ENCODE measurements around the gene SPON2.

Gene SPON2

GRCh38 chr4:1195109-1195671 is 22.8 kb upstream of the SPON2 start:
- no peak for DNase-seq (ENCODE audit: low read depth, low spot score)

- DNase-seq (ENCODE audit: low read depth, low spot score): no peak
These were observed 21.9 kb upstream of the SPON2 start for GRCh38 chr4:1194010-1194900.

GRCh38 chr4:1193206-1194009 is 21.0 kb upstream of the SPON2 start:
- no peak for DNase-seq (ENCODE audit: low read depth, low spot score)

DNA sequence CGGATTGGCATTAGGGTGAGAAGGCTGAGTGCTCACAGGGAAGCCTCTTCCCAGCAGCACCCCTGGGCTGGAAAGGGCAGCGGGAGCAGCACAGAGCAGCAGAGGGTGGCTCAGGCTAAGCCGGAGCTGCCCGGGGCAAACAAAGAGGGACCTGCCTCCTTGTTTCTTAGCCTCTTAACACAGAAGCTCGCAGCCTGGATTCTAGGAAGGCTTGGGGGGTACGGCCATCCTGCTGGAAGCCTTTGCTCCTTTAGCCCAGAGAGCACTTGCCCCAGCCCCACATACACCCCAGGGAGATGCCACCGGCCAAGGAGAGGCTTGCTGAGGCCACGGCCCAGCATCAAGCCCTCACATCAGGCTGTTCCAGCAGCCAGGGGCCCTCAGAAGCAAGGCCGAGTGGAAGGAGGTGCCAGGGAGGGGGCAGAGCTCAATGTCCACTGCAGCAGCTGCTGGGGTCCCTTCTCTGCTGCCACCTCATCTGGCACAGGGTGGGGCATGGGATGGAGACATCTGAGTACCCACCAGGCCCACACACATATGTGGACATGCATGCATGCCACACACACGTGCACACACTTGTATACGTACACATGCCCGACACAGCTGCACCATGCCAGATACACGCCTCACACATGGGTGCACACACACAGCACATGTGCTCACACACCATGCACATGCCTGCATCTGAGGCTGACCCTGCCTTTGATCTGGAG is 20.3 kb upstream of the SPON2 start:
- peak; percentile 5 for DNase-seq (ENCODE audit: low read depth, low spot score)

- DNase-seq (ENCODE audit: low read depth, low spot score): no peak
These were observed 19.7 kb upstream of the SPON2 start for GRCh38 chr4:1192091-1192492.

DNA sequence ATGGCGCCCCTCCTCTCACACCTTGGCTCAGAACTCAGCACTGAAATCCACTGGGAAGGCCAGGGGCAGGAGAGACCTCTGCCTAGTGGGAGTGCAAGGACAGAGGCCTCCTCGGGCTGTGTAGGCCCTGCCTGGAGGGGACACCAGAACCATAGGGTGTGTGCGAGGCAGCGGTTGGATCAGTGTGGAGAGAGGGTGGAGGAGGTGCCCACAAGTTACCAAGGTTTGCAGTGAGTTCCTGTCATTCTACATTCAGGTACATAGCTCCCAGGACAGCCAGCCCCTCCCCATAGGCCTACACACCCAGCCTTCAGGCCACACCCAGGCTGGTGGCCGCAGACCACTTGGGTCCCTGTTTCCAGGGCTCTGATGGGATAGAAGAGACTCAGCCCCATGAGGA is 19.2 kb upstream of the SPON2 start:
- DNase-seq (ENCODE audit: low read depth, low spot score): no peak

DNA sequence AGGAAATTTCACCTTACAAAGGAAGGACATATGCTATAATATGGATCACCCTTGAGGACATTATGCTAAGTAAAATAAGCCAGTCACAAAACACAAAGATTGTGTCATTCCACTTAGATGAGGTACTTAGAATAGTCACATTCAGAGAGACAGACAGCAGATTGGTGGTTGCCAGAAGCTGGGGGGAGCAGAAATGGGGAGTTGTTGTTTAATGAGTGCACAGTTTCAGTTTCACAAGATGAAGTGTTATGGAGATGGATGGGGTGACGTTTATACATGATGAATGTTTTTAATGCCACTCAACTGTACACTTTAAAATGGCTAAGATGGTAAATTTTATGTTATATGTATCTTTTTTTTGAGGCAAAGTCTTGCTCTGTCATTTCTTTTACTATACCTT is 14.8 kb upstream of the SPON2 start:
- DNase-seq (ENCODE audit: low read depth, low spot score): no peak

GRCh38 chr4:1183985-1184773 is 11.8 kb upstream of the SPON2 start:
- no peak for DNase-seq (ENCODE audit: low read depth, low spot score)

DNA sequence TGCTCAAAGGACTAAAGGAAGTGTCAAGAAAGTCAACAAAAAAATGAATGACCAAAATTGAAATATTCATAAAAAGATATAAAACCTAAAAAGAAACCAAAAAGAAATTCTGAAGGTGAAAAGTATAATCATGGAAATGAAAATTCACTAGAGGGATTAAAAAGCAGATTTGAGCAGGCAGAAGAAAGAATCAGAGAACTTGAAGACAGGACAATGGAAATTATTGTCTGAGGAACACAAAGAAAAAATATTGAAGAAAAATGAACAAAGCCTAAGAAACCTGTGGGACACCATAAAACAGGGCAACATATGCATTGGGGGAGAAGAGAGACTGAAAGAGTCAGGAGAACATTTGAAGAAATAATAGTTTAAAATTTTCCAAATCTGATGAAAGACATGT is 9.9 kb upstream of the SPON2 start:
- no peak for DNase-seq (ENCODE audit: low read depth, low spot score)

- DNase-seq (ENCODE audit: low read depth, low spot score): no peak
These were observed 8.3 kb upstream of the SPON2 start for GRCh38 chr4:1180663-1181062.

- no peak for DNase-seq (ENCODE audit: low read depth, low spot score)
These were observed 7.6 kb upstream of the SPON2 start for GRCh38 chr4:1179976-1180375.

DNA sequence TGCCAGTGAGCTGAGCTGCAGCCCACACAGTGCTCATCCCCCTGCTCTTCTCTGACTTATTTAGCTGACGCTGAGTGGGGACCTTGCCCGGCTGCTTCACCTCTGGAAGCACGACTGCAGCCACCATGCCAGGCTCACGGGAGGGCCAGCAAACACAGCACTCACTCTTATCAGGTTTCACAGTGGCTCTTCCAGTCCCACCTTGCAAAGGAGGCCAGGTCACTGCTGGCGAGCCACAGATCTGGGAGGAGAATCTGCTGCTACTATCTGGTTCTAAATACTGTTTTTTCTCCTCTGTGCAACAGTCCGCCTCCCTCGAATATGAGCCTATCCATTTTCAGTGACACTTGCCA is 6.7 kb upstream of the SPON2 start:
- no peak for DNase-seq (ENCODE audit: low read depth, low spot score)

DNA sequence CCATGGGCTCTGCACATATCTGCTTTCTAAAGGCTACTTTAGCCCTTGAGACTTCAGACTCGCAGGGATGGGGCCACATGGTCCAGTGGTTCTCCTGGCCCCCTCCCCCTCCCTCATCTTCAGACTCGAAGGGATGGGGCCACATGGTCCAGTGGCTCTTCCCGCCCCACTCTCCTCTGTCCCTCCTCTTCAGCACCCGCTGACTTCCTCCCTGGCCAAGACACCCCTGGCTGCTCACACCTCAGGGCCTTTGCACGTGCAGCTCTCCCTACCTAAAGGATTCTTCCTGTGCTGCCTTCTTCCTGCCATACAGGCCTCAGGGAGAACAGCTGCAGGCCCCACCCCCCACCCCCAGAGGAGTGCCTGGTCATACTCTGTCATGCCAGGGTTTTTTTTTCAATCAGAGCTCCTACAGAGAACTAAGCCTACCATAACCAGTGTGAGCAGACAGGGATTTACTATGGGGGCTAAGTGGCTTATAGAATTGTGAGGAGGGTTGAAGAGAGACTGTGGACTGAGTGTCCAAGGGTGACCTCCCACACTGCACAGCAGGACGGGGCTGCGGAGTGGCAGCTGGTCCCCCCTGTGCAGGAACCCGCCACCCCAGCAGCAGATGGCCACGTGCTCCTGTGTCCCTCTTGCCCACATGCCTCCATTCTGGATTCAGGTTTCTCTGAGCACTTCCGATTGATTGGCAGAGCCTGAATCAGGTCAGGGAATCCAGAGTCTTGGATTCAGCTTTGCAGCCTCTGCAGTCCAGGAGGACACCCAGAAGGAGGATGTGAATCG is 6.1 kb upstream of the SPON2 start:
- DNase-seq (ENCODE audit: low read depth, low spot score): no peak

GRCh38 chr4:1177274-1178141 is 5.1 kb upstream of the SPON2 start:
- no peak for DNase-seq (ENCODE audit: low read depth, low spot score)

- DNase-seq (ENCODE audit: low read depth, low spot score): no peak
These were observed 4.3 kb upstream of the SPON2 start for GRCh38 chr4:1176398-1177273.

- no peak for DNase-seq (ENCODE audit: low read depth, low spot score)
These were observed 3.3 kb upstream of the SPON2 start for GRCh38 chr4:1175635-1176229.

- DNase-seq (ENCODE audit: low read depth, low spot score): no peak
These were observed 2.7 kb upstream of the SPON2 start for GRCh38 chr4:1174941-1175634.
